SK-N-MC (cell line): Measurements from ENCODE around the gene CBFA2T2.
"Not testable (repeated sequence)": the region's sequence is repeated elsewhere in the genome, so short reads cannot be mapped to it uniquely, and the experiment has no call there.

Experiments used
- EZH2 ChIP-seq: fragments of 200-600 bp; sonication (generic); IDR thresholded peaks from one replicate; pipeline ENCODE4 v1.6.1; 2017; ENCODE audit warnings: antibody characterized with exemption
- POLR2AphosphoS5 ChIP-seq: IDR thresholded peaks from 2 replicates; pipeline ENCODE4 v1.6.1; 2012; ENCODE audit warnings: mild to moderate bottlenecking, low read depth, low read length, borderline replicate concordance

GRCh38 chr20:33496776-33497175 is 6.9 kb downstream of the CBFA2T2 start:
- not testable (repeated sequence) for TF ChIP-seq POLR2AphosphoS5, EZH2
